ENCODE results near the gene FTCD.

Gene FTCD

GRCh38 chr21:46124083-46124925, 31.1 kb downstream of the FTCD start:
- no peak for DNase-seq (ENCODE audit: low read depth in 2 of 2)

GRCh38 chr21:46122758-46123683, 32.4 kb downstream of the FTCD start:
- DNase-seq (ENCODE audit: low read depth in 2 of 2): no peak

DNA sequence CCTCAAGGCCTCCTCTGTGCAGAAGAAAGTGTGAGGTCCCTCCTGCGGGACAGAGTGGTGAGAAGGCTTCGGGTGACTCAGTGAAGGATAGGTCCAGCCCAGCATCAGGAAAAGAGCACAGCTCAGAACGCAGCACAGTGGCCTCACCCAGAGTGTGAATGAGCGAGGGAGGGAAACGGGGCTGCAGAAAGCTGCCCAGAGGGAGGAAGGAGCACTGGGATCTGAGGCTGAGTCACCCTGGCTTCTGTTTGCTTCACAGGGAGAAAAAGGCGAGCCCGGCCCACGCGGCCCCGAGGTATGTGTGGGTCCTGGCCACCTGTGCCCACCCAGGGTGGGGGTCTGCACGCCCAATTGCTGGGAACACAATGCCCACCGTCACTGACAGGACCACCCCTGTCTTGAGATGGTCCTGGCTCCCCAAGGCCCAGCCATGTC, 33.1 kb downstream of the FTCD start:
- no peak for DNase-seq (ENCODE audit: low read depth in 2 of 2)

- DNase-seq (ENCODE audit: low read depth in 2 of 2): no peak
Measured at GRCh38 chr21:46121286-46122221, 33.8 kb downstream of the FTCD start.

DNA sequence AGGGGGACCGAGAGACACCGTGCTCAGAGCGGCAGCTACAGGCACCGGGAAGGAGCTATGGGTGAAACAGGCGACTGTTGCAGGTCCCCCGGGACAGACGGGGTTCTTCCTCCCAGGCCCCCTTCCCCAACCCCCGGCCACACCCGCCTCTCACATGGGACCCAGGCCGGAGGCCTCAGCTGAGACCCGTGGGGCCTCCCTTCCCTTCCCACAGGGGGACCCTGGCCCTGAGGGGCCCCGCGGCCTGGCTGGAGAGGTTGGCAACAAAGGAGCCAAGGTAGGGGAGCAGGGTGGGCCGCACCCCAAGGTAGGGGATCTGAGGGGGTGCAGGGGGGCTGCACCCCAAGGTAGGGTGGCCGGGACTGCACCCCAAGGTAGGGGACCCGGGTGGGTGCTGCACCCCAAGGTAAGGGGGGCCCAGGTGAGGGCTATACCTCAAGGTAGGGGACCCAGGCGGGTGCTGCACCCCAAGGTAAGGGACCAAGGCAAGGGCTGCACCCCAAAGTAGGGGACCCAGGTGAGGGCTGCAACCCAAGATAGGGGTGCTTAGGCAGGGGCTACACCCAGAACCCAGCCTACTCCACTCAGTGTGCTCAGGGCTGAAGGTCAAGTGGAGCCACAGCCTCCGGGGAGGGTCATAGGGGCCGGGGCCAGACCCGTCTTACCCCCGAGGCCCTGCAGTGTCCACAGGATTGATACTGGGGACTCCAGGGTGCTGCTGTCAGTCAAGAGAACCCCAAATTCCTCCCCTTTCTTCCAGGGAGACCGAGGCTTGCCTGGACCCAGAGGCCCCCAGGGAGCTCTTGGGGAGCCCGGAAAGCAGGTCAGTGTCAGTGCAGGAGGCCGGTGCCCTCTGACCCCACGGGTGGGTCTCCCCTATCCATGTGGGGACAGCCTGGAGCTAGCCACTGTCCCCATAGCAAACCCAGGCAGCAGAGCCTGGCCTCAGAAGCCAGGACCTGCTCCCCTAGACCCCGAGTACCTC, 34.8 kb downstream of the FTCD start:
- no peak for DNase-seq (ENCODE audit: low read depth in 2 of 2)

DNA sequence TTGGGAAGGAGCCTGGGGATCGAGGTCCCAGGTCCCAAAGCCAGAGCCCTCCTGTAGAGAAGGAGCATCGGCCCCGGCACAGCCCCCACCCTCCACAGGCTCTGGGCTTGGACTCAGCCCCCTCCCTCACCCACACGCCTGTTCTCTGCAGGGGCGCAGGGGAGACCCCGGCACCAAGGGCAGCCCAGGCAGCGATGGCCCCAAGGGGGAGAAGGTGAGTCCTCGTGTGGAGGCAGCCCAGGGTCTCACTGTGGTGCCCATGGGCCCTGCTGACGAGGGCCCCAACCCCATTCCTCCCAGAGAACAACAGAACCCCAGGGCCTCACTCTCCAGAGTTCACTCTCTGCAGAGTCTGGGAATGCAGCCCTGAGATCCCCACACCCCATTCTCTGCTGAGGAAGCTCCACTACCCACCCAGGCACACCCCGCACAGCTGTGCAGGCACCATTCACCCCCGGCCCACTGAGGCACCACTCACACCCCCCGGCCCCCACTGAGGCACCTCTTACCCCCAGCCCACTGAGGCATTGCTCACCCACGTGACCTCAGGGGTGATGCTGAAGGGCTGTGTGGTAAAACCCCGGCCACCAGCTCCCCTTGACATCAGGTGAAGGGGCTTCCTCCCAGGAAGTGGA, 35.6 kb downstream of the FTCD start:
- no peak for DNase-seq (ENCODE audit: low read depth in 2 of 2)

GRCh38 chr21:46119144-46119636, 36.2 kb downstream of the FTCD start:
- no peak for DNase-seq (ENCODE audit: low read depth in 2 of 2)

- no peak for DNase-seq (ENCODE audit: low read depth in 2 of 2)
Measured at GRCh38 chr21:46118316-46119143, 36.8 kb downstream of the FTCD start.

GRCh38 chr21:46117586-46118315, 37.6 kb downstream of the FTCD start:
- DNase-seq (ENCODE audit: low read depth in 2 of 2): no peak

GRCh38 chr21:46116776-46117585, 38.4 kb downstream of the FTCD start:
- DNase-seq (ENCODE audit: low read depth in 2 of 2): no peak

DNA sequence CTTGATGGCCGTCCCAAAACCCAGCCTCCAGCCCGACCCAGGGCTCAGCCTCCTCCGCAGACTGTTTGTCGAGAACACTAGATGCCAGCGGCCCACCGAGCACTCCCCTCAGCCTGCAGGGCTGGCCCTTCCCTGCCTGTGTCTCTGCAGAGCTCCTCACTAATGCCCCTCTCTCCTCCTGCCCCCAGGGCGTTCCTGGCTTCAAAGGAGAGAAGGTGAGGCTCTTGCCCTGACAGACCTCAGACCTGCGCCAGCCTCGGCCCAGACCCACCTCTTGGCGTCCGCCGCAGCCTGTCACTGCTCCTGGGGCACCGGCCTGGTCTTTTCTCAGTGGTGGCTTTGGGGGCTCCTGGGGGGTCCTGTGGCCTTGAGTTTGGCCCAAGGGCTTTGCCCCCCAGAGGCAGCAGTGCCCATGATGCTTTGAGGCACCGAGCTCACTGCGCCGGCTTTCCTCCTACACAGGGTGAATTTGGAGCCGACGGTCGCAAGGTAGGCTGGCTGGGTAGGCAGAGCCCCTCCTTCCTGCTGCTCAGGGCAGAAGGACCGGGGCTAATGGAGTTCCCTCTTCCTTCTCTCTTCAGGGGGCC, 39.1 kb downstream of the FTCD start:
- no peak for DNase-seq (ENCODE audit: low read depth in 2 of 2)

DNA sequence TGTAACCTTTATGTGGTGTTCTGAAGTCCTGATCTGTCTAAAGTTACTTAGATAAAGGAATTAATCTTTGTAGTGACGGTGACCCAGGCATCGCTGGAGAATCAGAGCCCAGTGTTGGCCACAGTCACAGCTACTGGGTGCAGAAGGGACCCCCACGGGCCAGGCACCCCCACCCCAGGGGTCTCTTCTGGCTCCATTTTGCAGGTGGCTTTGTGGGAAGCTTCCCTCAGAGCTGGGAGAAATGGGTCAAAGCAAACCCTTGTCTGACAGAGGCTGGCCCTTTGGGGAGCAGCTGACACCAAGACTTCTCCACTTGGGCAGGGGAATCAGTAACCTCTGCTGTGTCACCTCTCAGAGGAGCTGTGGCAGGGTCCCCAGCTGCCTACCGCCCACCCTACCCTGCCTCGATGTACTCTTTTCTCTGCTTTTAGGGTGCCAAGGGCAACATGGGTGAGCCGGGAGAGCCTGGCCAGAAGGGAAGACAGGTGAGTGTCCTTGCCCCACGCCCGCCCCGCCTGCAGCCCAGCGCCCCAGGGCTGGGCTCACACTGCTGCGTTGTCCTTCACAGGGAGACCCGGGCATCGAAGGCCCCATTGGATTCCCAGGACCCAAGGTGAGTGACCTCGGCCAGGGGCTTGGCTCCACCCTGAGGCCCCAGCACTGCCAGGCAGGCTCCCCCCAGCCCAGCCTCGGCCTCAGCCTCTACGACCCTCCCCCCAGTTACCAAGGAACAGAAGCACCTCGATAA, 39.8 kb downstream of the FTCD start:
- DNase-seq (ENCODE audit: low read depth in 2 of 2): no peak

DNA sequence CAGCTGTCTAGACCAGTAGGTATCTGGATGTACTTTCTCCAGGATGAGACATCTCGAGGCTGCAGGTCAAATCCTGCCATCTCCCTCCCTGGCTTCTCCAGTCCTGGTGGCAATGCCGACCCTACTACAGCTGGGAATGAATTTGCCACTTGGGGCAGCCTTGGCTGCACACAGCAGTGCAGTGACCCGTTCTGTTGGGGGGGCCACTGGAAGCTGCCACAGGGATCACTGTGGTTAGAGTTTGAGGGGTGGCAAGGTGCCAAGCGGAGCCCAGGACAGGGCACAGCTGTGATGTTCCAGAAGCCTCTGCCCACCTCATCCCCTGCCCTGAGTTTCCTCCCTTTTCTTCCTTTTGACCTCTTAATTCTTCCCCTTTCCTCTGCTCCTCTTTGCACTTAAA, 40.4 kb downstream of the FTCD start:
- no peak for DNase-seq (ENCODE audit: low read depth in 2 of 2)

- no peak for DNase-seq (ENCODE audit: low read depth in 2 of 2)
Measured at GRCh38 chr21:46113497-46114176, 41.7 kb downstream of the FTCD start.

DNA sequence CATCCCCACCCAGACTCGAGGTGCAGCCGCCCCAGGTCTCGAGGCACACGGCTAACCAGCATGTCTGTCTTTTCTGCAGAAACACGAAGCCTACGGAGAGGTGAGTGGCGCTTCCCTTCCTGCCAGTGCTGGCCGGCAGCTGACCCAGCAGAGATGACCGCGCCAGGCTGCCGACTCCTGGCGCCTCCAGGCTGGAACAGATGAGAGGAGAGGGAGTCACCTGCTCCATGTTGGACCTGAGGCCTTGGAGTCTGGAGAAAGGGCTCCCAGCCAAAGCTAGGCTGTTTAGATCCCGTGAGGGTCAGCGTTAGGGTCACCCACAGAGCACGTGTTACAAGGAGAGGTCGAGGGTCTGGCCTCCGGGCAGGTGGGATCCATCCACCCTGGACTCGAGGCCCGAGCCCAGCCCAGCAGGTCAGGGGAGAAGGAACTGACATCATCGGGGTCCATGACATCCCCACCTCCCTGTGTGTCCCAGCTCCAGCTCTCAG, 42.6 kb downstream of the FTCD start:
- DNase-seq (ENCODE audit: low read depth in 2 of 2): no peak

All from fibroblast of skin of left biceps (primary cell).